ENCODE measurements around the gene RSAD1. TPM values are rescaled to one million over a fixed set of nuclear protein-coding genes. Genes with fewer than 3 reads are reported as not detected.

Gene RSAD1
- total and polyA plus RNA-seq, 9 donors = 23.9 to 42.0 (median 33.7) TPM

- H3K4me3 ChIP-seq (ENCODE audit: low read length) = peak overlapping the region; percentile 56
- H3K9me3 ChIP-seq (replicated peaks; ENCODE audit: control insufficient read depth, low read depth, low read length) = no peaks in the 10 kb centered on the region
- H3K4me1 ChIP-seq (ENCODE audit: control insufficient read depth, insufficient read depth, low read length) = peaks cover 20% of the 10 kb centered on the region
- peaks cover 5% of the 10 kb centered on the region for H3K27me3 ChIP-seq (ENCODE audit: control insufficient read depth, insufficient read depth, low read length)
- H3K36me3 ChIP-seq (ENCODE audit: control insufficient read depth, insufficient read depth, low read length) = peaks cover 38% of the 10 kb centered on the region
- H3K27ac ChIP-seq (ENCODE audit: low read length) = peak overlapping the region; percentile 93
- 15% methylated on average over 16 of the region's 19 CpGs for WGBS (ENCODE audit: insufficient coverage)
- peak; percentile 85 for DNase-seq
Measured at GRCh38 chr17:50479522-50480141, 972 bp downstream of the RSAD1 start.

- no peak overlapping the region for H3K27ac ChIP-seq (ENCODE audit: low read length)
- 88% methylated on average over 3 of the region's 7 CpGs for WGBS (ENCODE audit: insufficient coverage)
Measured at GRCh38 chr17:50480142-50480764, 1.6 kb downstream of the RSAD1 start.

GRCh38 chr17:50480854-50481490 is 2.3 kb downstream of the RSAD1 start:
- no peak for DNase-seq
- Histone ChIP-seq H3K27ac (ENCODE audit: low read length) (no peak overlapping the region), H3K36me3 (ENCODE audit: control insufficient read depth, insufficient read depth, low read length) (peaks cover 48% of the 10 kb centered on the region), H3K4me3 (ENCODE audit: low read length) (no peak overlapping the region), H3K4me1 (ENCODE audit: control insufficient read depth, insufficient read depth, low read length) (peaks cover 20% of the 10 kb centered on the region), H3K9me3 (replicated peaks; ENCODE audit: control insufficient read depth, low read depth, low read length) (no peaks in the 10 kb centered on the region), H3K27me3 (ENCODE audit: control insufficient read depth, insufficient read depth, low read length) (peaks cover 5% of the 10 kb centered on the region)
- WGBS (ENCODE audit: insufficient coverage) = no CpG with 5 or more reads among the region's 2 CpGs

More at GRCh38 chr17:50480142-50480764, 1.6 kb downstream of the RSAD1 start:
- DNase-seq = no peak
- Histone ChIP-seq H3K9me3 (replicated peaks; ENCODE audit: control insufficient read depth, low read depth, low read length) (no peaks in the 10 kb centered on the region), H3K4me1 (ENCODE audit: control insufficient read depth, insufficient read depth, low read length) (peaks cover 20% of the 10 kb centered on the region), H3K27me3 (ENCODE audit: control insufficient read depth, insufficient read depth, low read length) (peaks cover 5% of the 10 kb centered on the region), H3K36me3 (ENCODE audit: control insufficient read depth, insufficient read depth, low read length) (peaks cover 41% of the 10 kb centered on the region), H3K4me3 (ENCODE audit: low read length) (no peak overlapping the region)

- no peak overlapping the region for H3K4me3 ChIP-seq (ENCODE audit: low read length)
- H3K4me1 ChIP-seq (ENCODE audit: control insufficient read depth, insufficient read depth, low read length) = peaks cover 20% of the 10 kb centered on the region
- no peak for DNase-seq
- H3K27ac ChIP-seq (ENCODE audit: low read length) = no peak overlapping the region
- H3K9me3 ChIP-seq (replicated peaks; ENCODE audit: control insufficient read depth, low read depth, low read length) = no peaks in the 10 kb centered on the region
- WGBS (ENCODE audit: insufficient coverage) = no CpG with 5 or more reads among the region's 4 CpGs
- peaks cover 48% of the 10 kb centered on the region for H3K36me3 ChIP-seq (ENCODE audit: control insufficient read depth, insufficient read depth, low read length)
- H3K27me3 ChIP-seq (ENCODE audit: control insufficient read depth, insufficient read depth, low read length) = no peaks in the 10 kb centered on the region
Measured at GRCh38 chr17:50481648-50482047, 3.0 kb downstream of the RSAD1 start.

GRCh38 chr17:50482110-50482509 is 3.5 kb downstream of the RSAD1 start:
- peaks cover 49% of the 10 kb centered on the region for H3K36me3 ChIP-seq (ENCODE audit: control insufficient read depth, insufficient read depth, low read length)
- 87% methylated on average over 20 of the region's 23 CpGs for WGBS (ENCODE audit: insufficient coverage)
- peak overlapping the region; percentile 20 for H3K27ac ChIP-seq (ENCODE audit: low read length)
- no peaks in the 10 kb centered on the region for H3K27me3 ChIP-seq (ENCODE audit: control insufficient read depth, insufficient read depth, low read length)
- DNase-seq = no peak
- no peak overlapping the region for H3K4me3 ChIP-seq (ENCODE audit: low read length)
- H3K4me1 ChIP-seq (ENCODE audit: control insufficient read depth, insufficient read depth, low read length) = peaks cover 20% of the 10 kb centered on the region
- H3K9me3 ChIP-seq (replicated peaks; ENCODE audit: control insufficient read depth, low read depth, low read length) = no peaks in the 10 kb centered on the region

- H3K4me1 ChIP-seq (ENCODE audit: control insufficient read depth, insufficient read depth, low read length) = peaks cover 20% of the 10 kb centered on the region
- H3K9me3 ChIP-seq (replicated peaks; ENCODE audit: control insufficient read depth, low read depth, low read length) = no peaks in the 10 kb centered on the region
- H3K4me3 ChIP-seq (ENCODE audit: low read length) = no peak overlapping the region
- H3K27ac ChIP-seq (ENCODE audit: low read length) = peak overlapping the region; percentile 54
- WGBS (ENCODE audit: insufficient coverage) = 0% methylated on average over 1 of the region's 7 CpGs
- H3K36me3 ChIP-seq (ENCODE audit: control insufficient read depth, insufficient read depth, low read length) = peaks cover 51% of the 10 kb centered on the region
- DNase-seq = peak; percentile 93
- no peaks in the 10 kb centered on the region for H3K27me3 ChIP-seq (ENCODE audit: control insufficient read depth, insufficient read depth, low read length)
Measured at GRCh38 chr17:50482516-50482915, 3.9 kb downstream of the RSAD1 start.

- no peak for DNase-seq
- H3K27ac ChIP-seq (ENCODE audit: low read length) = no peak overlapping the region
- H3K36me3 ChIP-seq (ENCODE audit: control insufficient read depth, insufficient read depth, low read length) = peaks cover 54% of the 10 kb centered on the region
- no peaks in the 10 kb centered on the region for H3K27me3 ChIP-seq (ENCODE audit: control insufficient read depth, insufficient read depth, low read length)
- H3K9me3 ChIP-seq (replicated peaks; ENCODE audit: control insufficient read depth, low read depth, low read length) = no peaks in the 10 kb centered on the region
- WGBS (ENCODE audit: insufficient coverage) = 85% methylated on average over 5 of the region's 5 CpGs
- no peak overlapping the region for H3K4me3 ChIP-seq (ENCODE audit: low read length)
- H3K4me1 ChIP-seq (ENCODE audit: control insufficient read depth, insufficient read depth, low read length) = peaks cover 14% of the 10 kb centered on the region
Measured at GRCh38 chr17:50483266-50483665, 4.6 kb downstream of the RSAD1 start.

GRCh38 chr17:50484386-50485155 is 5.9 kb downstream of the RSAD1 start:
- Histone ChIP-seq H3K27ac (ENCODE audit: low read length) (no peak overlapping the region), H3K4me1 (ENCODE audit: control insufficient read depth, insufficient read depth, low read length) (peaks cover 11% of the 10 kb centered on the region), H3K9me3 (replicated peaks; ENCODE audit: control insufficient read depth, low read depth, low read length) (no peaks in the 10 kb centered on the region), H3K4me3 (ENCODE audit: low read length) (no peak overlapping the region), H3K36me3 (ENCODE audit: control insufficient read depth, insufficient read depth, low read length) (peaks cover 54% of the 10 kb centered on the region), H3K27me3 (ENCODE audit: control insufficient read depth, insufficient read depth, low read length) (no peaks in the 10 kb centered on the region)
- 89% methylated on average over 6 of the region's 11 CpGs for WGBS (ENCODE audit: insufficient coverage)
- no peak for DNase-seq

- no peak overlapping the region for H3K27ac ChIP-seq (ENCODE audit: low read length)
- H3K4me3 ChIP-seq (ENCODE audit: low read length) = no peak overlapping the region
- H3K27me3 ChIP-seq (ENCODE audit: control insufficient read depth, insufficient read depth, low read length) = no peaks in the 10 kb centered on the region
- no peak for DNase-seq
- peaks cover 4% of the 10 kb centered on the region for H3K4me1 ChIP-seq (ENCODE audit: control insufficient read depth, insufficient read depth, low read length)
- no peaks in the 10 kb centered on the region for H3K9me3 ChIP-seq (replicated peaks; ENCODE audit: control insufficient read depth, low read depth, low read length)
- H3K36me3 ChIP-seq (ENCODE audit: control insufficient read depth, insufficient read depth, low read length) = peaks cover 34% of the 10 kb centered on the region
- 90% methylated on average over 12 of the region's 17 CpGs for WGBS (ENCODE audit: insufficient coverage)
Measured at GRCh38 chr17:50487213-50488096, 8.8 kb downstream of the RSAD1 start.

Measured in muscle of leg (tissue), 11 donors.